ENCODE measurements around the gene PKP4.
"Not testable (repeated sequence)": the region's sequence is repeated elsewhere in the genome, so short reads cannot be mapped to it uniquely, and the experiment has no call there.

The PKP4 gene

DNA sequence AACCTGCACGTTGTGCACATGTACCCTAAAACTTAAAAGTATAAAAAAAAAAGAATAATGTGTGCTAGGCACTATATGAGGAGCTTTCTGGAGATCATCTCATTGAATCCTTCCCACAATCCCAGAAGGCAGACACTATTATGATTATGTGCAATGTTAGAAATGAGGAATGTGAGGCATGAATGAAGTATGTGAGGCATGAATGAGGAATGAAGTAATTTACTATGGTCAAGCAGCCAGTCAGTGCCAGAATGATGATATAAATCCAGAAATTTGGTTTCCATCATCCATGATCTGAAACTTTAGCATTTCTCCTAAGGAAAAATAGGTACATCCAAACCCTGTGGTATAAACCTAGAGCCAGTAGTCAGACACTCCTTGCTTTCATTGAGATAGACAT is 42.2 kb upstream of the PKP4 start:
- DNase-seq (ENCODE audit: low read depth): peak; percentile 6
- TF ChIP-seq, protein P1, sequence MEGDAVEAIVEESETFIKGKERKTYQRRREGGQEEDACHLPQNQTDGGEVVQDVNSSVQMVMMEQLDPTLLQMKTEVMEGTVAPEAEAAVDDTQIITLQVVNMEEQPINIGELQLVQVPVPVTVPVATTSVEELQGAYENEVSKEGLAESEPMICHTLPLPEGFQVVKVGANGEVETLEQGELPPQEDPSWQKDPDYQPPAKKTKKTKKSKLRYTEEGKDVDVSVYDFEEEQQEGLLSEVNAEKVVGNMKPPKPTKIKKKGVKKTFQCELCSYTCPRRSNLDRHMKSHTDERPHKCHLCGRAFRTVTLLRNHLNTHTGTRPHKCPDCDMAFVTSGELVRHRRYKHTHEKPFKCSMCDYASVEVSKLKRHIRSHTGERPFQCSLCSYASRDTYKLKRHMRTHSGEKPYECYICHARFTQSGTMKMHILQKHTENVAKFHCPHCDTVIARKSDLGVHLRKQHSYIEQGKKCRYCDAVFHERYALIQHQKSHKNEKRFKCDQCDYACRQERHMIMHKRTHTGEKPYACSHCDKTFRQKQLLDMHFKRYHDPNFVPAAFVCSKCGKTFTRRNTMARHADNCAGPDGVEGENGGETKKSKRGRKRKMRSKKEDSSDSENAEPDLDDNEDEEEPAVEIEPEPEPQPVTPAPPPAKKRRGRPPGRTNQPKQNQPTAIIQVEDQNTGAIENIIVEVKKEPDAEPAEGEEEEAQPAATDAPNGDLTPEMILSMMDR (IDR thresholded peaks at IDR 0.05; ENCODE audit: insufficient read depth, low read depth, low read length, missing control alignments): no peak
- no peak overlapping the region for H3K4me3 ChIP-seq (ENCODE audit: low read length)

DNA sequence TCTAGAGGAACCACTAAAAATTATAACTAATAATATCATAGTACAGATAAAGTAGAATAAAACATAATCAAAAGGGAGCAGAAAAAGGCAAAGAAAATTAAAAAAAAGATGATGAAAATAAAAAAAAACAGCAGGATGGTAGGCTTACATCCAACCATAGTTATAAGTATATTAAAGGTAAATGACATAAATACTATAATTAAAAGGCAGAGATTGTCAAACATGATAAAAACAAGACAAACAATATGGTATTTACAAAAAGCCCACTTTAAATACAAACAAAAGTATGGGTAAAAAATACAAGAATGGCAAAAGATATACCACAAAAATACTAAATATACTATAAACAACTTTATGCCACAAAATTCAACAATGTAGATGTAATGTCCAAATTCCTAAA is 24.6 kb upstream of the PKP4 start:
- H3K4me3 ChIP-seq (ENCODE audit: low read length): no peak overlapping the region
- DNase-seq (ENCODE audit: low read depth): no peak
- TF ChIP-seq, protein P1 (IDR thresholded peaks at IDR 0.05; ENCODE audit: insufficient read depth, low read depth, low read length, missing control alignments): no peak

DNA sequence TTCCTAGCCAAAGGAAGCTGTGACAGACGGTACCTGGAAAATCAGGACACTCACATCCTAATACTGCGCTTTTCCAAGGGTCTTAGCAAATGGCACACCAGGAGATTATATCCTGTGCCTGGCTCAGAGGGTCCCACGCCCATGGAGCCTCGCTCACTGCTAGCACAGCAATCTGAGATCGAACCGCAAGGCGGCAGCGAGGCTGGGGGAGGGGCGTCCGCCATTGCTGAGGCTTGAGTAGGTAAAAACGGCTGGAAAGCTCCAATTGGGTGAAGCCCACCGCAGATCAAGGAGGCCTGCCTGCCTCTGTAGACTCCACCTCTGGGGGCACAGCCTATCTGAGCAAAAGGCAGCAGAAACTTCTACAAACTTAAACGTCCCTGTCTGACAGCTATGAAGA is 23.0 kb upstream of the PKP4 start:
- H3K4me3 ChIP-seq (ENCODE audit: low read length); DNase-seq (ENCODE audit: low read depth): not testable (repeated sequence)

DNA sequence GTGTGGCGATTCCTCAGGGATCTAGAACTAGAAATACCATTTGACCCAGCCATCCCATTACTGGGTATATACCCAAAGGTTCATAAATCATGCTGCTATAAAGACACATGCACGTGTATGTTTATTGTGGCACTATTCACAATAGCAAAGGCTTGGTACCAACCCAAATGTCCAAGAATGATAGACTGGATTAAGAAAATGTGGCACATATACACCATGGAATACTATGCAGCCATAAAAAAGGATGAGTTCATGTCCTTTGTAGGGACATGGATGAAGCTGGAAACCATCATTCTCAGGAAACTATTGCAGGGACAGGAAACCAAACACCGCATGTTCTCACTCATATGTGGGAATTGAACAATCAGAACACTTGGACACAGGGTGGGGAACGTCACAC is 17.7 kb upstream of the PKP4 start:
- not testable (repeated sequence) for DNase-seq (ENCODE audit: low read depth)

DNA sequence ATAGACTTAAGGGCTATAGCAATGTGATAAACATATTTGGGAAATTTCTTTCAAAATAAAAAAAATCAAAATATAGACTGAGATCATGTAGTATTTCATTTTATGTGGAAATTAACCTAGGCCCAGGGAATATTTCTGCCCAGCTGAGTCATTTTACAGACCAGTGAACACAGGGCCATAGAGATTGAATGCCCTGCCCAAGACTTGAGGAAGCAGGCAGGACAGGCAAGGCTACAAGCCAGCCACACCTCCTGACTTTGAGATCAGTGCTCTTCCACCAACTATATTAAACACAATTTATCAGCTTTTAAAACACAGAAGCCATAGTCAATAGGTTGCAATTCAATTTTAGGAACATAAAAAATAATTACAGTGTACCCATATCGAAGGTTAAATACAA is 13.1 kb upstream of the PKP4 start:
- peak; percentile 14 for DNase-seq (ENCODE audit: low read depth)
- no peak overlapping the region for H3K4me3 ChIP-seq (ENCODE audit: low read length)
- TF ChIP-seq, protein P1 (IDR thresholded peaks at IDR 0.05; ENCODE audit: insufficient read depth, low read depth, low read length, missing control alignments): no peak

More for the DNA sequence above, 17.7 kb upstream of the PKP4 start:
- H3K4me3 ChIP-seq (ENCODE audit: low read length): not testable (repeated sequence)

DNA sequence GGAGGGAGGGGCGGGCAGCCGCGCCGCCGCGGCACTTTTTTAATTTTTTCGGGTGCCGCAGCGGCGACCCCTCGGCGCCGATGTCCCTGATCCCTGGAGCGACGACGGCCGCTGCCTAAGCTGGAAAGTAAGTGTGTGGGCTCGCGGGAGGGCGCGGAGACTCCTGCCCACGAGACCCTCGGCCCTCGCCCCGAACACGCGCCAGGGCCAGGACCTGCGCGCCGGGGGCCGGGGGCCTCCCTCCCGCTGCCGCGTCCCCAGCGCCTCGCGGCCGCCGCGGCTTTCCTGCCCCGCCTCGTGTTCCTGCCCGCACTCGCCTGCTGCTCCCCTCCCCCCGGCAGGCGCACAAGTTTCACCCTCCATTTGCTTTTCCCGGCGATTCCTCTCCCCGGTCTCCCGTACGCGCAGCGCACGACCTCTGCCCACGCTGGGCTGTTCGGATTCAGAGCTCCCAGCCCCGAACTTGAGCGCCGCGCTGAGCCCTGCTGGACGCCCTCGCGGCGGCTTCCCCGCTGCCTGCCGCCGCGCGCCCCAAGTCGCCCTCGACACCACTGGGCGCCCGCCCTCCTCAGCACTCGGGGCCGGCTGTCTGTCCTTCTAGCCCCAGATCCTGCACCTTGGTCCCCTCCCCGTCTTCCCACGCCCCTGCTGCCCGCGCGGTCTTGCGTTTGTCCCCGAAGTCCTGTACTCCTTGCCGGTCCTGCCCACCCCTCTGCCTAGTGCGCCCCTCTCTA is 507 bp downstream of the PKP4 start:
- H3K4me3 ChIP-seq (ENCODE audit: low read length): peak overlapping the region; percentile 79
- TF ChIP-seq, protein P1 (IDR thresholded peaks at IDR 0.05; ENCODE audit: insufficient read depth, low read depth, low read length, missing control alignments): no peak
- DNase-seq (ENCODE audit: low read depth): peak; percentile 82

DNA sequence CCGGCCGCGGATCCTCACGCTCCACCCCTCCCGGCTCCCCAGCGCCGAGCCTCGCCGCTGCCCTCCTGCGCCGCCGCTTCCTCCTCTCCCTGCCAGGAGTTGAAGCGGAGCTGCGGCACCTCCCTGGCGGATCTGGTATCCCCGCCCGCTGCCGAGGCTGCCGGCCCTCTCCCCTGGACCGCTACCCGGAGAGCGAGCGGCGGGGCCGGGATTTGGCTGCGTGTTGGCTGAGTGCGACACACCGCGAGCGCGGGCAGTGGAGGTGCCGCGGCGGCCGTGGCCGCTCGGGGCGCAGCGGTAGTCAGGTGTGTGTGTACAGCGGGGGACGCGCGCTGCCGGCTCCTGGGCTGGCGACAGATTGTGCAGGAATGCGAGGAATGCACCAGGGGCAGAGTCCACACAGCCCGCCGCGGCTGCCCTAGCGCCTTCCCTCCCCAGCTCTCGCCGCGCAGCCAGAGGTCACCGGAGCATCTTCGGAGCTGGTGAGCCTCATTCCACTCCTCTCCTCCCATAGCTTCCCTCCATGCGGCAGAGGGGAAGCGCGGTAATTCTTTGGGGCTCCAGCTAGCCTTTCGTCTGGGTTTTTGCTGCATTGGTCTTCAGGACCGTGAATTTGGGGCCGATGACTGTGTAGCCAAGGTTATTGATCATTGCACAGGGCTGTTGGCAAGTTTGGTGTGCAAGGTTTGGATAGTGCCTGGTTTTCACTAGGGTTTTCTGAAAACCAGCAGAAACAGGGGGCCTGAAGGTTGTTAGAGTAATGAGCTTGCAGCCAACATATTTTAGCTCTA is 1.3 kb downstream of the PKP4 start:
- peak; percentile 70 for DNase-seq (ENCODE audit: low read depth)

More for the DNA sequence above, 1.3 kb downstream of the PKP4 start:
- TF ChIP-seq, protein P1 (IDR thresholded peaks at IDR 0.05; ENCODE audit: insufficient read depth, low read depth, low read length, missing control alignments): peak; percentile 19
- H3K4me3 ChIP-seq (ENCODE audit: low read length): peak overlapping the region; percentile 79

All from epithelial cell of esophagus (primary cell).